ENCODE results near the gene TLX2. TPM values are rescaled to one million over a fixed set of nuclear protein-coding genes. Genes with fewer than 3 reads are reported as not detected.
A peak's percentile ranks its signal among the peaks of the same experiment; 100 is the strongest.

The TLX2 gene
- total RNA-seq, 2 experiments from 2014 or later: 0.18 to 0.21 TPM

DNA sequence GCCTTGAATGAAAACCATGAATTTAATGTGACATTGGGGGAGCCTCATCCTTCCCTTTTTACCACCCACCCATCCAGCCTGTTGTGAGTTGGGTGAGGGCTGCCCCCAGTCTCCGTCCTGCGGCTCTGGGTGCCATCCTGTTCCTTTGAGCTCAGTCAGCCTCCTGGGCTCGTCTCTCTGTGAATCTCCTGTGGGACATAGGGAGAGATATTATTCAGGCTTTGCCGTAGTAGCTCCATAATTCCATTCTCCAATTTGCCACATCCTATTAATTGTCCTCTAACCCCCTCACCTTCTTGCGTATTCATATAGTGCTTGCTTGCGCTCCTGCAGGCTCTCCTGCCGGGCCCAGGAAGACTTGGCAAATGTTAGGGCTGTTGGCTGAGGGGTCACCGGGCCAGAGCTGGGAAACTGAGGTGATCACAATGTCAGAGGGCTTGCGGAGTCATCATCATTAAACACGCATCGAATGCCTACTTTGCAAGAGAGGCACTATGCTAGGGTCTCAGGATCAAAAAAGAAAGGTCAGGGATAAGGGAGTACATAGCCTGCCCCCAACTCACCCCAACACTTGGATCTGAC lies 12.5 kb downstream of the TLX2 start:
- peak overlapping the region; percentile 6 for H3K27ac Mint-ChIP-seq
- POLR2A ChIA-PET: interaction anchor here (0.7 to 1.2 kb wide), 3 partner anchors 17 to 72 kb away, joined by 3 to 4 read pairs (median 4); partner anchors contain the start of genes INO80B and WBP1
- no peak for DNase-seq
- H3K4me1 Mint-ChIP-seq: peaks cover 30% of the 10 kb centered on the region
- no peak for ATAC-seq
- H3K36me3 Mint-ChIP-seq (ENCODE audit: low read depth): peaks cover 45% of the 10 kb centered on the region
- H3K27me3 Mint-ChIP-seq: peaks cover 2% of the 10 kb centered on the region
- CTCF ChIA-PET: interaction anchor here (0.7 to 1.1 kb wide), 2 partner anchors 43 to 44 kb away, joined by 5 to 6 read pairs; partner anchors contain the start of genes CCDC142 and TTC31
- H3K4me3 Mint-ChIP-seq: peak overlapping the region; percentile 13
- intact Hi-C loops (cut with DNase I, micrococcal nuclease): no loop called here
- H3K9me3 Mint-ChIP-seq (ENCODE audit: low read depth): no peaks in the 10 kb centered on the region

- Mint-ChIP-seq H3K4me3 (peak overlapping the region; percentile 100), H3K9me3 (ENCODE audit: low read depth) (no peaks in the 10 kb centered on the region), H3K4me1 (peaks cover 35% of the 10 kb centered on the region), H3K36me3 (ENCODE audit: low read depth) (peaks cover 54% of the 10 kb centered on the region), H3K27ac (peak overlapping the region; percentile 44), H3K27me3 (no peaks in the 10 kb centered on the region)
- ChIA-PET CTCF (no interaction called here), POLR2A (no interaction called here)
- intact Hi-C loops (cut with DNase I, micrococcal nuclease): no loop called here
- DNase-seq (no peak), ATAC-seq (no peak)
These were observed 13.5 kb downstream of the TLX2 start for GRCh38 chr2:74527741-74528140.

DNA sequence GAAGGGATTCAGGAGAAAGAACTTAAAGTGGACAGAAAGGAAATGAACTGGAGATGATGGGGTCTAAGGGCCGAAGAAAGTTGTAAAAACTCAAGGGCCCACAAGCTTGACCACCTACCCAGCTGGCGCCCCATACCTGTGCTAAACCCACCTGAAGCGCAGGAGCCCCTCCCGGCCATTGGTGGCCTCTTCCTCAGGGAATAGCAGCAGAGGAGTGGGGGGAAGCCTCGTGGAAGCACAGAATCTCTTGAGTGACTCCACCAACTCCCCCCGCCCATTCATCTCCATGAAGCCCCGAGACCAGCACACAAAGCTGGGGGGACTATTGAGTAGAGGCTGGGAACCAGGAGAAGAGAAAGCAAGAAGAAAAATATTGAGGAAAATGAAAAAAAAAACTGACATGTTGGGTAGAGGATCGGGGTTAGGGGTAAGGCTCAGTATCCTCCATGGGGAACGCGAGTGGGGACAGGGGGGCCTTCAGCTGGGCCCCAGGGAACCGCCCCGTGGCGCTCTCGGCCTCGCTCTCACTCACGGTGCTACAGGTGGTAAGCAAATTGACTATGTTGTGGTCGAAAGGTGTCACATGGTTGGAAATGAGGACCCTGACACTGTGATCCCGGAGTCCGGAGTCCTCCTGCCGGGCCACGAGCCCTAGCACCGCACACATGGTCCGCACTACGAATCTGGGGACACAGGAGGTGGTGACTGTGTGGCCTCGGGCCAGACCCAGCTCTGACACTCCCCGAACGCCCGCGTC lies 14.5 kb downstream of the TLX2 start:
- H3K9me3 Mint-ChIP-seq (ENCODE audit: low read depth): no peaks in the 10 kb centered on the region
- peaks cover 35% of the 10 kb centered on the region for H3K4me1 Mint-ChIP-seq
- no peaks in the 10 kb centered on the region for H3K27me3 Mint-ChIP-seq
- peak overlapping the region; percentile 98 for H3K27ac Mint-ChIP-seq
- ATAC-seq (peak; percentile 2), DNase-seq (peak; percentile 59)
- ChIA-PET CTCF (interaction anchor here (0.5 to 4.9 kb wide), 6 partner anchors 11 to 120 kb away, joined by 3 to 33 read pairs (median 3); partner anchors contain the start of genes CCDC142 and TTC31), POLR2A (interaction anchor here (0.7 to 1.7 kb wide), 2 partner anchors 70 to 74 kb away, joined by 4 to 11 read pairs; partner anchors contain the start of genes INO80B and WBP1)
- intact Hi-C loops (cut with DNase I, micrococcal nuclease): loop anchor here (1.0 kb wide), 10 partner anchors 21 to 791 kb away; partner anchors contain the start of genes DOK1 (in 2 of the 2), MRPL53 (in 2 of the 2), PCGF1 (in 2 of the 2) and TTC31 (in 2 of the 2)
- H3K36me3 Mint-ChIP-seq (ENCODE audit: low read depth): peaks cover 54% of the 10 kb centered on the region
- peak overlapping the region; percentile 100 for H3K4me3 Mint-ChIP-seq

DNA sequence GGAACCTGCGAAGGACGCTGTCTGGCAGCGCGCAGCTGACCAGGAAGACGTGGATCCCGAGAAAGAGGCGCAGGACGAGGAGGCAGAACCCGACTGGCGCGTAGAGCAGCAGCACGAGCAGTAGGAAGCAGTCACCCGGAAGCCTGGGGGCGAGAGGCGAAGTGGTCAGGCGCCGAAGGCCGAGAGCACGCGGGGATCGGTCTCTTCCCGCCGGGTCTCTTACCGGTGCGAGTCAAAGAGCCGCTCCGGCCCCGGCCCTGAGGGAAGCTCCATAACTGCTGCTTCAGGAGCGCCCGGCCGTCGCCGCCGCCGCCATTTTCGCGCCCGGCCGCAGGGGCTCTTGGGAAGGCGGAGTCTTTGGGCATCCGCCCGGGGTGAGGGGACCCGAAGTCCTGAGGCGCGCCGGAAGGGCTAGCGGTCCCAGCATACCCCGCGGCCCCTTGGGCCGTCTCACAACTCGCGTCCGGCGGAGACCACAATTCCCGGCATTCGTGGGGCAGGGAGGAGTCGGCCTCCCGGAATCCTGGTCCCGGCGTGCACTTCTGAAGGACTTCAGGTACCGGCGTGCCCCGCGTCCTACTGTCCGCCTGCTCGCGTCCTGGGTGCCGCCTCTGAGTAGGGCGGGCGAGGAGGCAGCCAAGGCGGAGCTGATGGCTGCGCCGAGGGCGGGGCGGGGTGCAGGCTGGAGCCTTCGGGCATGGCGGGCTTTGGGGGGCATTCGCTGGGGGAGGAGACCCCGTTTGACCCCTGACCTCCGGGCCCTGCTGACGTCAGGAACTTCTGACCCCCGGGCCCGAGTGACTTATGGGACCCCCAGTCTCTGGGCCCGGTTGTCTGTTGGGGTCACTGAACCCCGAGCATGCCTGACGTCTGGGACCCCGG lies 15.3 kb downstream of the TLX2 start, which contains the start of the genes AUP1 and HTRA2:
Gene AUP1, minus strand, starts transcription at position 350 of the 882 bp plus-strand sequence. Its CDS starts 77 bp downstream, at position 273.
Gene HTRA2, plus strand, starts transcription at position 577 of the 882 bp plus-strand sequence. Its CDS starts 74 bp downstream, at position 651.
- CTCF ChIA-PET: interaction anchor here (0.5 to 4.9 kb wide), 7 partner anchors 12 to 119 kb away, joined by 3 to 33 read pairs (median 3); partner anchors contain the start of genes CCDC142, INO80B, TTC31 and WBP1
- peaks cover 35% of the 10 kb centered on the region for H3K4me1 Mint-ChIP-seq
- H3K36me3 Mint-ChIP-seq (ENCODE audit: low read depth): peaks cover 54% of the 10 kb centered on the region
- POLR2A ChIA-PET: interaction anchor here (0.6 to 1.7 kb wide), 5 partner anchors 14 to 75 kb away, joined by 3 to 11 read pairs (median 4); partner anchors contain the start of genes CCDC142, INO80B, TTC31 and WBP1
- peak within 1 kb of the TSS; percentile 100 for H3K4me3 Mint-ChIP-seq
- ATAC-seq (peak; percentile 90), DNase-seq (peak; percentile 97)
- intact Hi-C loops (cut with DNase I, micrococcal nuclease): loop anchor here (1.0 to 5.0 kb wide), 14 partner anchors 19 to 792 kb away; partner anchors contain the start of genes DOK1 (in 2 of the 2), MRPL53 (in 2 of the 2), PCGF1 (in 2 of the 2) and TTC31 (in 2 of the 2)
- no peaks in the 10 kb centered on the region for H3K9me3 Mint-ChIP-seq (ENCODE audit: low read depth)
- peak within 1 kb of the TSS; percentile 98 for H3K27ac Mint-ChIP-seq
- H3K27me3 Mint-ChIP-seq: no peaks in the 10 kb centered on the region

GRCh38 chr2:74530239-74531187 lies 16.3 kb downstream of the TLX2 start:
- Mint-ChIP-seq H3K4me1 (peaks cover 35% of the 10 kb centered on the region), H3K27ac (peak overlapping the region; percentile 85), H3K36me3 (ENCODE audit: low read depth) (peaks cover 54% of the 10 kb centered on the region), H3K4me3 (peak overlapping the region; percentile 100), H3K27me3 (no peaks in the 10 kb centered on the region), H3K9me3 (ENCODE audit: low read depth) (no peaks in the 10 kb centered on the region)
- POLR2A ChIA-PET: interaction anchor here (0.6 to 1.7 kb wide), 6 partner anchors 15 to 75 kb away, joined by 3 to 11 read pairs (median 4); partner anchors contain the start of genes CCDC142, INO80B, TTC31 and WBP1
- ATAC-seq (peak; percentile 40), DNase-seq (peak; percentile 68)
- CTCF ChIA-PET: interaction anchor here (0.6 to 4.9 kb wide), 10 partner anchors 15 to 123 kb away, joined by 3 to 33 read pairs (median 4); partner anchors contain the start of genes CCDC142, INO80B, SEMA4F and TTC31
- intact Hi-C loops (cut with DNase I, micrococcal nuclease): loop anchor here (2.0 to 5.0 kb wide), 4 partner anchors 18 to 198 kb away; partner anchors contain the start of gene LBX2 (in 1 of the 2)

DNA sequence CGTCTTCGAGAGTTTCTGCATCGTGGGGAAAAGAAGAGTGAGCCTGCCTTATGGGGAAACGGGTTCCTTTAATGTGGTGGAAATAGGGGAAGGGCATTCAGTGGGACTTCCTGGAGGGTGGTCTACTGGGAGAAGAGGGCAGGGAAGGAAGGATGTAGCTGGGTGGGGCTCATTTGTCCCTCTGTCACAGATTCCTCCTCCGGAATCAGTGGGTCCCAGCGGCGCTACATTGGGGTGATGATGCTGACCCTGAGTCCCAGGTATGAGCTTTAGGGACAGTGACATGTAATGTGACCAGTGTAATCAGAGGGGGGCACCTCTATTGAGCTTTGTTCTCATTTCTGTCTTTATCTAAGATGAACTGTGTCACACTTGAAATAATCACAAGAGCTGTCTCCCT lies 17.4 kb downstream of the TLX2 start:
- intact Hi-C loops (cut with DNase I, micrococcal nuclease): loop anchor here (1.0 to 5.0 kb wide), 5 partner anchors 17 to 281 kb away; partner anchors contain the start of gene LBX2 (in 1 of the 2)

GRCh38 chr2:74532222-74532621 lies 18.0 kb downstream of the TLX2 start:
- H3K36me3 Mint-ChIP-seq (ENCODE audit: low read depth): peaks cover 39% of the 10 kb centered on the region
- CTCF ChIA-PET: interaction anchor here (0.6 to 4.9 kb wide), 15 partner anchors 9 to 282 kb away, joined by 3 to 33 read pairs (median 4); partner anchors contain the start of genes CCDC142, INO80B, MRPL53 and TTC31
- intact Hi-C loops (cut with DNase I, micrococcal nuclease): loop anchor here (1.0 to 5.0 kb wide), 4 partner anchors 35 to 282 kb away; partner anchors contain the start of gene LBX2 (in 1 of the 2)

More for the DNA sequence above, 17.4 kb downstream of the TLX2 start:
- POLR2A ChIA-PET: interaction anchor here (0.6 kb wide), 1 partner anchor 784 kb away, joined by 6 read pairs; no protein-coding TSS in a partner anchor
- DNase-seq (no peak), ATAC-seq (no peak)
- Mint-ChIP-seq H3K27ac (no peak overlapping the region), H3K4me1 (peaks cover 31% of the 10 kb centered on the region), H3K27me3 (no peaks in the 10 kb centered on the region), H3K9me3 (ENCODE audit: low read depth) (no peaks in the 10 kb centered on the region), H3K36me3 (ENCODE audit: low read depth) (peaks cover 44% of the 10 kb centered on the region), H3K4me3 (no peak overlapping the region)
- CTCF ChIA-PET: interaction anchor here (0.6 to 4.9 kb wide), 16 partner anchors 12 to 282 kb away, joined by 3 to 33 read pairs (median 4); partner anchors contain the start of genes CCDC142, INO80B, MRPL53 and TTC31

DNA sequence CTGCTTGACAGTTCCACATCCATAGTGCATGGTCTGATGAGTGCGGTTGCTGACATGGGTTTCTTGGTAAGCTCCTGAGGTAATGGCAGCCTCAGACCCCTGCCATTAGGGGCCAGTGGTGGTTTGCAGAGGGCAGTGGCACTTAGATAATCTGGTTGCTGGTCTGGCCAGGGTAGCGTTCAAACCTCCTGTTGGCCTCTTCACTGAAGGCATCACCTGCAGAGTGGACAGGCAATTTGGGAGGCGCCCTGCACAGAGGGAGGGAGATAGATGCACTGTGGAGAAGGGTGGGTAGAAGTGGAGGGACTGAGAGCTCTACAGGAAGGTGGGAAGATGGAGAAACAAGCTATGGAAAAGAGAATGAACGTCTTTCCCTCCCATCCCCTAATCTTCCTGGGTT lies 19.2 kb downstream of the TLX2 start:
- Mint-ChIP-seq H3K4me1 (peaks cover 16% of the 10 kb centered on the region), H3K4me3 (no peak overlapping the region), H3K27ac (no peak overlapping the region), H3K27me3 (peaks cover 7% of the 10 kb centered on the region), H3K36me3 (ENCODE audit: low read depth) (peaks cover 26% of the 10 kb centered on the region), H3K9me3 (ENCODE audit: low read depth) (no peaks in the 10 kb centered on the region)
- POLR2A ChIA-PET: interaction anchor here (0.6 to 0.7 kb wide), 2 partner anchors 33 to 288 kb away, joined by 3 read pairs; no protein-coding TSS in a partner anchor
- intact Hi-C loops (cut with DNase I, micrococcal nuclease): loop anchor here (5.0 kb wide), 3 partner anchors 36 to 201 kb away; partner anchors contain the start of gene LBX2 (in 1 of the 2)
- CTCF ChIA-PET: interaction anchor here (0.7 to 1.5 kb wide), 3 partner anchors 51 to 208 kb away, joined by 3 to 7 read pairs (median 3); partner anchors contain the start of genes CCDC142 and TTC31
- no peak for DNase-seq
- ATAC-seq: no peak

More at GRCh38 chr2:74532222-74532621, 18.0 kb downstream of the TLX2 start:
- DNase-seq: no peak
- Mint-ChIP-seq H3K27me3 (no peaks in the 10 kb centered on the region), H3K4me1 (peaks cover 27% of the 10 kb centered on the region), H3K4me3 (peak overlapping the region; percentile 37), H3K27ac (no peak overlapping the region), H3K9me3 (ENCODE audit: low read depth) (no peaks in the 10 kb centered on the region)
- POLR2A ChIA-PET: no interaction called here
- ATAC-seq: no peak

- H3K36me3 Mint-ChIP-seq (ENCODE audit: low read depth): peaks cover 18% of the 10 kb centered on the region
- ATAC-seq (no peak), DNase-seq (no peak)
- ChIA-PET POLR2A (no interaction called here), CTCF (interaction anchor here (1.0 to 1.5 kb wide), 2 partner anchors 51 to 52 kb away, joined by 3 to 7 read pairs; partner anchors contain the start of genes CCDC142 and TTC31)
- intact Hi-C loops (cut with DNase I, micrococcal nuclease): loop anchor here (5.0 kb wide), 3 partner anchors 37 to 202 kb away; partner anchors contain the start of gene LBX2 (in 1 of the 2)
- H3K4me1 Mint-ChIP-seq: peaks cover 16% of the 10 kb centered on the region
- peaks cover 16% of the 10 kb centered on the region for H3K27me3 Mint-ChIP-seq
- no peaks in the 10 kb centered on the region for H3K9me3 Mint-ChIP-seq (ENCODE audit: low read depth)
- H3K27ac Mint-ChIP-seq: no peak overlapping the region
- no peak overlapping the region for H3K4me3 Mint-ChIP-seq
These were observed 20.2 kb downstream of the TLX2 start for GRCh38 chr2:74534411-74534810.

Data from activated CD4-positive, alpha-beta T cell treated with anti-CD3 and anti-CD28 coated beads for 36 hours (primary cell).